Thyroid gland (tissue), 4 donors: ENCODE measurements around the gene CDK15. TPM values are rescaled to one million over a fixed set of nuclear protein-coding genes. Genes with fewer than 3 reads are reported as not detected.

Experiments used
- DNase-seq, 2 donors: peaks; one replicate each; pipeline ENCODE4 v3.0.0-alpha.2; 2019
- H3K27ac ChIP-seq, 3 donors: fragments of 200-600 bp; sonication (generic); 1 replicate in 2 of 3; 2 replicates in 1 of 3; pipeline ENCODE4 v1.5.1; 2016 to 2019; ENCODE audit warnings: mild to moderate bottlenecking in 1 of 3, moderate library complexity in 1 of 3
- H3K27me3 ChIP-seq: fragments of 200-600 bp; sonication (generic); one replicate; pipeline ENCODE4 v1.5.1; 2019
- H3K36me3 ChIP-seq, 2 donors: fragments of 200-600 bp; sonication (generic); one replicate each; pipeline ENCODE4 v1.5.1; 2016 to 2019
- H3K4me1 ChIP-seq, 2 donors: fragments of 200-600 bp; sonication (generic); one replicate each; pipeline ENCODE4 v1.5.1; 2017 to 2019
- H3K4me3 ChIP-seq, 3 donors: fragments of 200-600 bp; sonication (generic); replicated peaks in 1 of 3; 1 replicate in 2 of 3; 2 replicates in 1 of 3; pipeline ENCODE4 v1.5.1; 2016; ENCODE audit warnings: mild to moderate bottlenecking in 1 of 3
- H3K9me3 ChIP-seq: fragments of 200-600 bp; sonication (generic); one replicate; pipeline ENCODE4 v1.5.1; 2017
- POLR2A ChIP-seq, 2 donors: fragments of 450-650 bp; IDR thresholded peaks; one replicate each; pipeline ENCODE4 v1.6.1; 2017; ENCODE audit warnings: antibody characterized with exemption in 2 of 2, mild to moderate bottlenecking in 2 of 2, moderate library complexity in 1 of 2
- WGBS, 2 donors: methylation state at CpG; one replicate each; pipeline ENCODE4 v1.1.5; 2017; 5-methylcytosine and 5-hydroxymethylcytosine counted together
- intact Hi-C: fragments of 100-400 bp; cut with DNase I; formaldehyde crosslinking; loops from one replicate; pipeline ENCODE4 v1.15.1; 2023
- total RNA-seq, 4 donors: library from RNA; depleted of rRNA; stranded (reverse); fragments of >200 nt; gene quantifications; one replicate each; pipeline ENCODE4 v1.2.3, GENCODE V29; 2016
- TF ChIP-seq, protein P1 (sequence below), 6 experiments: fragments of 200-600 bp in 3 of 6; fragments of 450-650 bp in 3 of 6; sonication (generic) in 3 of 6; IDR thresholded peaks; one replicate each; pipeline ENCODE4 v1.5.1; 2016 to 2019; ENCODE audit warnings: antibody characterized with exemption in 6 of 6, mild to moderate bottlenecking in 2 of 6, inconsistent platforms in 1 of 6, moderate library complexity in 1 of 6

The CDK15 gene
- total RNA-seq, 4 donors from 2014 or later, result 1.2 TPM; not detected in 3

DNA sequence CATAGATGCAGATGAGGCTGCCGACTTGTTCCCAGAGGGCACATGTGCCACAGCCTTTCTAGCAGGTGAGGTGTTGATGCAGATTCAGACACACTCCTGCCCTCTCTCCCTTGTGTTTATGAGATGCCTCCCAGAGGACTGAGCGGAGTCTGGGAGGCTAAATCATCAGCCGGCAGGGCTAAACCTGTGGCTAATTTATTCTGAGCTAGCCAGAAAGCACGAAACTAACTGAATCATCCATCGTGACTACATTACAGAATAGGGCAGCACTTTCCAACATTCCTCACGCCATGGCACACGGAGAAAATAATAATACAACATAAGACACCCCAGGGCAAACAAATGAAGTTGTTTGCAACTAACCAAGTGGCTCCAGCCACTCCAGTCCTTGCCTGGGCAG lies 125.6 kb downstream of the CDK15 start:
- no peak overlapping the region for H3K4me3 ChIP-seq
- DNase-seq, result no peak
- TF ChIP-seq POLR2A (IDR thresholded peaks at IDR 0.05), result no peak
- TF ChIP-seq, protein P1, sequence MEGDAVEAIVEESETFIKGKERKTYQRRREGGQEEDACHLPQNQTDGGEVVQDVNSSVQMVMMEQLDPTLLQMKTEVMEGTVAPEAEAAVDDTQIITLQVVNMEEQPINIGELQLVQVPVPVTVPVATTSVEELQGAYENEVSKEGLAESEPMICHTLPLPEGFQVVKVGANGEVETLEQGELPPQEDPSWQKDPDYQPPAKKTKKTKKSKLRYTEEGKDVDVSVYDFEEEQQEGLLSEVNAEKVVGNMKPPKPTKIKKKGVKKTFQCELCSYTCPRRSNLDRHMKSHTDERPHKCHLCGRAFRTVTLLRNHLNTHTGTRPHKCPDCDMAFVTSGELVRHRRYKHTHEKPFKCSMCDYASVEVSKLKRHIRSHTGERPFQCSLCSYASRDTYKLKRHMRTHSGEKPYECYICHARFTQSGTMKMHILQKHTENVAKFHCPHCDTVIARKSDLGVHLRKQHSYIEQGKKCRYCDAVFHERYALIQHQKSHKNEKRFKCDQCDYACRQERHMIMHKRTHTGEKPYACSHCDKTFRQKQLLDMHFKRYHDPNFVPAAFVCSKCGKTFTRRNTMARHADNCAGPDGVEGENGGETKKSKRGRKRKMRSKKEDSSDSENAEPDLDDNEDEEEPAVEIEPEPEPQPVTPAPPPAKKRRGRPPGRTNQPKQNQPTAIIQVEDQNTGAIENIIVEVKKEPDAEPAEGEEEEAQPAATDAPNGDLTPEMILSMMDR (IDR thresholded peaks at IDR 0.05), result no peak
- intact Hi-C loops, result no loop called here
- H3K36me3 ChIP-seq, result no peaks in the 10 kb centered on the region
- H3K9me3 ChIP-seq, result no peaks in the 10 kb centered on the region
- no peaks in the 10 kb centered on the region for H3K4me1 ChIP-seq
- H3K27me3 ChIP-seq, result no peaks in the 10 kb centered on the region
- H3K27ac ChIP-seq, result no peak overlapping the region
- WGBS, 2 donors, result 58% methylated on average over 7 of the region's 7 CpGs

DNA sequence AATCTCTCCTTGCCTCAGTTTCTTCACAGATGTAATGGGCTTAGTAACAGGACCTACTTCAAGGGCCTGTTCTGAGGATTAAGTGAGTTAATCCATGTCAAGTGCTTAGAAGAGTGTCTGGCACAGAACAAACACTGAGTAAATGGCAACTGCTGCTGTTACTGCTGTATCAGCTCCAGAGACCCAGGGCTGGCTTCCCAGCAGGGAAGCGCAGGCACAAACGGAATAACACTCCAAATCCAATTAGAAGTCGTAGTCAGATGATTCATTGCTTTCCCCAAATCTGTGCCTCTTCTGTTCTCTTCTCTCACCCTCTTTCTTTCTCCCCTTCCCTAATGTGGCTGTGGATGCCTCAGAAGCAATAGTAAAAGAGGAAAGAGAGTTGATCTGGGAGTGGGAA lies 126.2 kb downstream of the CDK15 start:
- intact Hi-C loops, result no loop called here
- no peak for DNase-seq

DNA sequence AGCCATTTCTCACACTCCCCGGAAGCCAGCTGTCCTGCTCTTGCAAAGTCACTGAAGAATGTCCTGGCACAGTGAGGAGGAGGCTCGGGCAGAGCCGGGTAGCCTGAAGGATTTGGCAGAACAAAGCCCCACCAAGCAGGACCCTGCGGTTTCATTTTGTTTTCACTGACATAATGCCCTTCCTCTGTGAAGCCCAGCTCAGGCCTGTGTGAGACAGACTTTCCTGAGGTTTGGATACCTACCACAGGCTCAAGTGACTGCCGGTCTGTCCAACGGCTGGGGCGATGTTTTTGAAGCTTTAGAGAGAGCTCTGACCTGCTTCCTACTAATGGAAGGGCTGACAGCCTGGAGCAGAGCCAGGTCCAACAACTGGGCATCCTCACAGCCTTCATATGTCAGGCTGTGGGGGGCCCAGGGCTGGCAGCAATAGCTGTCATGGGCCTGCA lies 127.5 kb downstream of the CDK15 start:
- WGBS, 2 donors, result 41% methylated on average over 5 to 7 of the region's 7 CpGs
- no peak for DNase-seq
- intact Hi-C loops, result no loop called here

More for the DNA sequence above, 126.2 kb downstream of the CDK15 start:
- Histone ChIP-seq H3K9me3 (no peaks in the 10 kb centered on the region), H3K27me3 (no peaks in the 10 kb centered on the region), H3K4me1 (no peaks in the 10 kb centered on the region), H3K36me3 (no peaks in the 10 kb centered on the region), H3K27ac (no peak overlapping the region), H3K4me3 (no peak overlapping the region)
- 29 to 52% methylated on average over 3 of the region's 3 CpGs for WGBS, 2 donors
- TF ChIP-seq, protein P1 (IDR thresholded peaks at IDR 0.05), result no peak
- TF ChIP-seq POLR2A (IDR thresholded peaks at IDR 0.05), result no peak

DNA sequence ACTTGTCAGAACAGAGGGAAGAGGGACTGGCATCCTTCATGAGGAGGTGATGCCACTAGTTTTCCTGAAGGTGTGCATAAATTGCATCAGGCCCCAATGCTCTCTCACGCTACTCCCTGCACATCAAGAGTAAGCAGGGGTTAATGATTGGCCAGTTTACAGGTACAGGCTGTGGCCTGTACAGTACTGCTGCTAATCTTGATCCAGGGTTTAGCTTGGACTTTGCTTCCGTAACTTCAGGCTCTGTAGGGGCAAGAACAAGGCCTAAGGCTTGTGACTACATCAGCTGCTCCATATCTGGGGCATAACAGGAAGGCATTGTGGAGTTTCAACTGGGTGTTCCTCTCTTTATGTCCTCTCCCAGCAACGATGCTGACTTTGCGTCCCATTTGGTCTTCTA lies 130.5 kb downstream of the CDK15 start:
- H3K27me3 ChIP-seq, result no peaks in the 10 kb centered on the region
- H3K9me3 ChIP-seq, result no peaks in the 10 kb centered on the region
- intact Hi-C loops, result no loop called here
- 92 to 94% methylated on average over 4 of the region's 4 CpGs for WGBS, 2 donors
- DNase-seq, result no peak
- H3K4me3 ChIP-seq, result no peak overlapping the region
- no peak overlapping the region for H3K27ac ChIP-seq
- H3K36me3 ChIP-seq, result no peaks in the 10 kb centered on the region
- no peak for TF ChIP-seq POLR2A (IDR thresholded peaks at IDR 0.05)
- TF ChIP-seq, protein P1 (IDR thresholded peaks at IDR 0.05), result no peak
- peaks cover 9% of the 10 kb centered on the region in 2 donors for H3K4me1 ChIP-seq

More for the DNA sequence above, 127.5 kb downstream of the CDK15 start:
- Histone ChIP-seq H3K4me3 (no peak overlapping the region), H3K27me3 (no peaks in the 10 kb centered on the region), H3K9me3 (no peaks in the 10 kb centered on the region), H3K4me1 (peaks cover 0 to under 1% of the 10 kb centered on the region in 2 donors), H3K27ac (no peak overlapping the region), H3K36me3 (no peaks in the 10 kb centered on the region)
- TF ChIP-seq, protein P1 (IDR thresholded peaks at IDR 0.05), result no peak

DNA sequence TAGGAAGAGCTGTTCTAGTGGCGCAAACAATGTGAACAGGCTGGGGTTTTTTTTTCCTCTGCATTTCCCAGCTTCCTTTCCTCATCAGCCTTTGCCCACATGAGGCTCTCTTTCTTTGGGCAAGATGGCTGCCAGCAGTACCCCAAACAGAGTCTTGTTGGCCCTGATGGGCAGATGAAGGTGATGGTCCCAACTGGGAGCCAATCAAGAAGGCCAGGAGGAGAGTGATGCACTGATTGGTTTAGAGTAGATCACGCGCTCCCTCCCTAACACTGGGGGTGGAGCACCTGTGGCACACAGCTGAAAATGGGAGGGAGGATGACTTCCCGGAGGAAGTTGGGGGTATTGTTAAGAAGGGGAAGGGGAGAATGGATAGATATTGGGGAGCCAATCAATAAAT lies 131.0 kb downstream of the CDK15 start:
- TF ChIP-seq POLR2A (IDR thresholded peaks at IDR 0.05), result no peak
- TF ChIP-seq, protein P1 (IDR thresholded peaks at IDR 0.05), result no peak

More for the DNA sequence above, 131.0 kb downstream of the CDK15 start:
- Histone ChIP-seq H3K27me3 (no peaks in the 10 kb centered on the region), H3K36me3 (no peaks in the 10 kb centered on the region), H3K4me1 (peaks cover 9% of the 10 kb centered on the region in 2 donors), H3K27ac (no peak overlapping the region), H3K4me3 (no peak overlapping the region), H3K9me3 (no peaks in the 10 kb centered on the region)
- WGBS, 2 donors, result 92 to 99% methylated on average over 4 of the region's 4 CpGs
- no peak for DNase-seq
- intact Hi-C loops, result no loop called here
